ENCODE data around the gene SEMA6A.

SEMA6A gene

GRCh38 chr5:116464144-116464708, 110.4 kb downstream of the SEMA6A start:
- DNase-seq (ENCODE audit: low read depth, low spot score) = no peak

GRCh38 chr5:116462500-116462899, 112.1 kb downstream of the SEMA6A start:
- no peak for DNase-seq (ENCODE audit: low read depth, low spot score)

GRCh38 chr5:116459301-116459700, 115.3 kb downstream of the SEMA6A start:
- no peak for DNase-seq (ENCODE audit: low read depth, low spot score)

GRCh38 chr5:116457062-116457461, 117.6 kb downstream of the SEMA6A start:
- no peak for DNase-seq (ENCODE audit: low read depth, low spot score)

- no peak for DNase-seq (ENCODE audit: low read depth, low spot score)
Observed at GRCh38 chr5:116456036-116456435, 118.6 kb downstream of the SEMA6A start.

- DNase-seq (ENCODE audit: low read depth, low spot score) = no peak
Observed at GRCh38 chr5:116455061-116455460, 119.6 kb downstream of the SEMA6A start.

- no peak for DNase-seq (ENCODE audit: low read depth, low spot score)
Observed at GRCh38 chr5:116454417-116454927, 120.2 kb downstream of the SEMA6A start.

- no peak for DNase-seq (ENCODE audit: low read depth, low spot score)
Observed at GRCh38 chr5:116453988-116454411, 120.6 kb downstream of the SEMA6A start.

GRCh38 chr5:116452774-116453368, 121.8 kb downstream of the SEMA6A start:
- DNase-seq (ENCODE audit: low read depth, low spot score) = no peak

GRCh38 chr5:116451905-116452450, 122.6 kb downstream of the SEMA6A start:
- DNase-seq (ENCODE audit: low read depth, low spot score) = no peak

GRCh38 chr5:116451066-116451465, 123.6 kb downstream of the SEMA6A start:
- DNase-seq (ENCODE audit: low read depth, low spot score) = no peak

- no peak for DNase-seq (ENCODE audit: low read depth, low spot score)
Observed at GRCh38 chr5:116449458-116449857, 125.2 kb downstream of the SEMA6A start.

GRCh38 chr5:116448870-116449427, 125.7 kb downstream of the SEMA6A start:
- DNase-seq (ENCODE audit: low read depth, low spot score) = no peak

- DNase-seq (ENCODE audit: low read depth, low spot score) = no peak
Observed at GRCh38 chr5:116448450-116448849, 126.2 kb downstream of the SEMA6A start.

- DNase-seq (ENCODE audit: low read depth, low spot score) = no peak
Observed at GRCh38 chr5:116446356-116447005, 128.1 kb downstream of the SEMA6A start.

- DNase-seq (ENCODE audit: low read depth, low spot score) = no peak
Observed at GRCh38 chr5:116445311-116445710, 129.3 kb downstream of the SEMA6A start.

GRCh38 chr5:116444373-116445295, 130.0 kb downstream of the SEMA6A start:
- no peak for DNase-seq (ENCODE audit: low read depth, low spot score)

GRCh38 chr5:116442931-116443551, 131.6 kb downstream of the SEMA6A start:
- DNase-seq (ENCODE audit: low read depth, low spot score) = no peak

- DNase-seq (ENCODE audit: low read depth, low spot score) = no peak
Observed at GRCh38 chr5:116442095-116442534, 132.5 kb downstream of the SEMA6A start.

- peak; percentile 48 for DNase-seq (ENCODE audit: low read depth, low spot score)
Observed at GRCh38 chr5:116441223-116441622, 133.4 kb downstream of the SEMA6A start.
